ENCODE results near the gene LAMP2.

LAMP2 gene

DNA sequence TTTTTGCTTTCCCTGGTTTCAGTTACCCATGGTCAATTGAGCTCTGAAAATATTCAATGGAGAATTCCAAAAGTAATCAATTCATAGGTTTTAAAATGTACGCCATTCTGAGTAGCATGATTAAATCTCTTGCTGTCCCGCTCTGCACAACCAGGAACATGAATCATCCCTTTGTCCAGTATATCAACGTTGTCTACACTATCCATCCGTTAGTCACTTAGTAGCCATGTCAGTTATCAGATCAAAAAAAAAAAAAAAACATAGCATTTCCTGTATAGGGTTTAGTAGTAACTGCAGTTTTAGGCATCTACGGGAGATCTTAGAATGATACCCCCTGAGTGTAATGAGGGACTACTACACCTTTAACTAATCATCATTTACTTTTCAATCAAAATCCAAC, 15.1 kb downstream of the LAMP2 start:
- no peak for DNase-seq

GRCh38 chrX:120452131-120452530, 17.0 kb downstream of the LAMP2 start:
- no peak for DNase-seq

DNA sequence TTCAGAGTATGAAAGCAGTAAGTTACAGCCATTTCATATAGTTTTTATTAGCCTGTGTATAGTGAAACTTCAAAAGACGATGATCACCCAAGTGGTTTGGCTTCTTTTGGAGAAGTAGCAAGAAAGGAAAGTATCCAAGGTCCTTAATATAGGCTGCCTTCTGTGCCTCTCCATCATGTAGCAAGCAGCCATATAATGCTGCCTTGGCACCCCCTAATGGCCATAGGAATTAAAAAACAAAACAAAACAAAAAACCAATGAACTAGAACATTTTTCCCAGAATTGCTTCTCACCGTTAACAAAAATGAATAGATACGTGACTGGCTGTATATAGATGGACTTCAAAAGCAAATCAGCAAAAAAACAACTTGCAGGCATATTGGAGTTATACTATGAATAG, 18.9 kb downstream of the LAMP2 start:
- no peak for DNase-seq

- no peak for DNase-seq
Observed at GRCh38 chrX:120446498-120446897, 22.6 kb downstream of the LAMP2 start.

- DNase-seq, result no peak
Observed at GRCh38 chrX:120439921-120440320, 29.2 kb downstream of the LAMP2 start.

GRCh38 chrX:120429776-120430540, 39.1 kb downstream of the LAMP2 start:
- no peak for DNase-seq

- DNase-seq, result no peak
Observed at GRCh38 chrX:120428309-120428708, 40.8 kb downstream of the LAMP2 start.

DNA sequence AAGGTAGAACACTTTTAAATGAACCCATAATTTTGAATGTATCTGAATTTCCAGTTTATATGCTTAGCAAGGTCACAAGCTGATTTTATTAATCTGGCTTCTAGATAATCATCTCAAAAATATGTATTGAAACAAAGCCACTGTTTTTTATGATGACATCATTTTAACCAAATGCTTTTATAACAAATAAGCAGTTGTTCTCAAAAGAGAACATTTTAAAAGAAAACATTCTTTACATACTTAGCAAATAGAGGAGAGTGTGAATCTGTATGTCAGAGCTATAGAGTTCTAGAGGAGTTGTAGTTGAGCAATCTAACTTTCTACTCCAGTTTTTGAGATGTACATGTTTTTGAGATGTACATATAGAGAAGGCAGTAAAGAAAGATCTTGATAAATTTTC, 42.5 kb downstream of the LAMP2 start:
- no peak for DNase-seq

GRCh38 chrX:120419463-120419862, 49.6 kb downstream of the LAMP2 start:
- no peak for DNase-seq

DNA sequence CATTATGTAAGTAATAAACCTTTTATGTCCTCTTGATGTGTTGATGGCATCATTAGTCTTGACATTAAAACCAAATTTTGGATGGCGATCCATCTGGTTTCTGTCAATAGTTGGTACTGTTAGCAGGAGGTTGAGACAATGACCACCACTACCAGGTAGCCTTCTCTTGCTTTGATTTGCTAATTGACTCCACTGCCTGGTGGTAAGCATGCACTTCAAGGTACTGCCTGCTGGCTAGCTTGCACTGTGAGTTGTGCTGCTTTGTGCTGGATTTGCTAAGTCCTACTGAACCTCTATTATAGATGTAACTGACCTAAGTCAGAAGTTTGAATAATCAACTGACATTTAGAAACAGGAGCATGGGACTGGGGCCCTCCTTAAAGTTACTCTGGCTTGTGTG, 60.9 kb downstream of the LAMP2 start:
- DNase-seq, result no peak

DNA sequence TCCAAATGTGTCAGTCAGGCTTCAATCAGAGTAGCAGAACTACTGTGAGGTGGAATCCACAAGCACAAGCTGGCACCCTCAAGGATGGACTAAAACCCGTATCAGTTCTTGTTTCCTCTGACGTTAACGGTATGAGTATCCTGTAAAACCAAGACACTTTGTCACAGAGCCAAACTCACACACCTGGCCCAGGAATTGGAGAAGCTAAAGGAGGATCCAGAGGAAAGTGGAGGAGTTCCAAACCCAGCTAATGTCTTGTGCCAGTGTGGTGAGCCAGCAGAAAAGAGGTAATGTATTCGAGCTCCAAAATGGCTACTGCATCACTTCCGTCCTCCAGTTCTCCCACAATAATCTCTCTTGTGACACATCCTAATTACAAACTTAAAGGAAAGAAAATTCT, 62.5 kb downstream of the LAMP2 start:
- no peak for DNase-seq

- no peak for DNase-seq
Observed at GRCh38 chrX:120402369-120402768, 66.7 kb downstream of the LAMP2 start.

DNA sequence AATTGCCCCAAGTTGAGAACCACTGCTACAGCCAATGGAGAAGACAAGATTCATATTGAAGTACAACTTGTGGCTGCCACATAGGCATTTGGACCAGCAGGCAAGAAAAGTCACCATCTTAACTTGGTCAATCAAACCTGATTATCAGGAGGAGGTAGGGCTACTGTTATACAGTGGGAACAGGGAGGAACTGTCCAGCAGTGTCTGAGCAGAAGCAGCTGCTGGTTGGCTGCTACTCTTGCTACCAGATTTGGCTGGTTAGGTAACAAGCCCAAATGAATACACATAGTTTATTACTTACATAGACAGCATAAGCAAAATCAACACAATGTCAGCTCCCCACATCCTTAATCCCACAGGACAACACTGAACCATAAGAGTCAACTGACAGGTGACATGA, 67.8 kb downstream of the LAMP2 start:
- DNase-seq, result no peak

DNA sequence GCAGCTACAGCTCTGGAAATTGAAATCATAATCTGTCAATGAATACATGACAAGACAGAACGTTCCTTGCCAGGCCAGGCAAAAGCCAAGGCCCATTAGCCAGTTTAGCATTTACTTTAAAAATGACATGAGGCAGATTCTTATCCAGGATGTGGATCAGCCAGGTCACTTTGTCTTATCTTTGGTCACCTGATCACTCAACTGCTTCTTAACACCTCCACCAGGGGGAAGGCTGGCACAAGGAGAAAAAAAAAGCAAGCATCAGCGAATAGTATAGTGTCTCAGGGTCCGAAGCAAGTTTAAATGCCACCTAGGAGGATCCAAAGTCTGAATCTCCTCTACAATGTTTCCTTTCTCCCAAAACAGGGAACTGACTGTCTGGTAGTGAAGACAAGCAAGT, 88.4 kb downstream of the LAMP2 start:
- DNase-seq, result no peak

- DNase-seq, result no peak
Observed at GRCh38 chrX:120379937-120380681, 89.0 kb downstream of the LAMP2 start.

DNA sequence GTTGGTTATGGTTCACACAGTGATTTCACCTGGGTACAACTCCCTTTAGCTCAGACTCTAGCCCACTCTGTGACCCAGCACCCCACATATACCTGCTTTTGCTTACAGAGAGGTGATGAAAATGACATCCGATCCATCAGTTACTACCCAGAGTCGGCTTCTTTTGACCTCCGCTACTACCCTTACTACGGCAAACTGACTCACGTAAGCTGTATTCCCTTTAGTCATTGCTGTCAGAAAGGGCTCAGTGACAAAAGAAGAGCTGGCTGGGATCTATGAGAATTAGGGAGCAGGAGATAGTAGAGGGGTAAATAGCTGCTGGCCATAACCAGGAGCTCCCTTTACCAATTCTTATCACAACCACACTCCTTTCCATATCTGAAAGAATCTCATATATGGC, 90.5 kb downstream of the LAMP2 start:
- DNase-seq, result no peak
